K562 (cell line): ENCODE results near the gene TLN1. TPM values are rescaled to one million over a fixed set of nuclear protein-coding genes. Genes with fewer than 3 reads are reported as not detected.

Experiments used
- NFIX ChIP-seq: fragments of 250-450 bp; sonication (Bioruptor Pico); IDR thresholded peaks from 2 replicates; pipeline ENCODE4 v1.4.0; 2020; ENCODE audit warnings: low read depth, mild to moderate bottlenecking, moderate library complexity
- PHF8 ChIP-seq: fragments of 200-600 bp; sonication (generic); IDR thresholded peaks from 2 replicates; pipeline ENCODE4 v1.6.1; 2012; ENCODE audit warnings: mixed run types, mild to moderate bottlenecking, inconsistent platforms, low read length, moderate library complexity, borderline replicate concordance
- ZNF318 ChIP-seq, 2 experiments: fragments of 450-650 bp; IDR thresholded peaks; 2 replicates each; pipeline ENCODE4 v1.6.1; 2016; ENCODE audit warnings: mild to moderate bottlenecking in 2 of 2, borderline replicate concordance in 1 of 2, low read depth in 1 of 2, moderate library complexity in 1 of 2
- polyA plus RNA-seq, 8 experiments: library from polyadenylated mRNA; depleted of rRNA in 4 of 8; stranded (reverse) in 5 of 8; unstranded in 3 of 8; fragments of >200 nt; fragmentation: Nextera tagmentation in 2 of 8; fragmentation: Illumina TruSeq in 1 of 8; extraction: Ambion mirVana in 2 of 8; extraction: Trizol in 1 of 8; gene quantifications; 2 replicates each; pipeline versions ENCODE4 v1.2.1 to v1.2.3, GENCODE V29; 2011 to 2014; ENCODE audit warnings: inconsistent platforms in 1 of 8, missing spikeins in 1 of 8
- total RNA-seq, 7 experiments: library from RNA; depleted of rRNA in 6 of 7; stranded (reverse); fragments of >200 nt in 6 of 7; fragmentation: Illumina TruSeq in 2 of 7; extraction: Trizol in 2 of 7; gene quantifications; 2 replicates each; pipeline versions ENCODE4 v1.2.1 to v1.2.3, GENCODE V29; 2011 to 2021; ENCODE audit warnings: low replicate concordance in 1 of 7

The TLN1 gene
- total and polyA plus RNA-seq, 9 of the 15 experiments (the other 6 are each of a cell fraction or from before 2014, with no cell fraction given) = 3.6 to 240 (median 54.8) TPM

GRCh38 chr9:35756275-35757225 lies 24.6 kb upstream of the TLN1 start (continued):
- no peak for TF ChIP-seq ZNF318 (IDR thresholded peaks at IDR 0.05; ENCODE audit: borderline replicate concordance in 1 of 2, low read depth in 1 of 2)
- no peak for TF ChIP-seq NFIX
- peak; percentile 35; the same call in 1 of the 2 replicates for TF ChIP-seq PHF8
